ENCODE measurements around the gene ZNF629. TPM values are rescaled to one million over a fixed set of nuclear protein-coding genes. Genes with fewer than 3 reads are reported as not detected.
"Not testable (repeated sequence)": the region's sequence is repeated elsewhere in the genome, so short reads cannot be mapped to it uniquely, and the experiment has no call there.

Gene ZNF629
- total RNA-seq = 1 to 10 TPM; 2.1 to 2.3 TPM

DNA sequence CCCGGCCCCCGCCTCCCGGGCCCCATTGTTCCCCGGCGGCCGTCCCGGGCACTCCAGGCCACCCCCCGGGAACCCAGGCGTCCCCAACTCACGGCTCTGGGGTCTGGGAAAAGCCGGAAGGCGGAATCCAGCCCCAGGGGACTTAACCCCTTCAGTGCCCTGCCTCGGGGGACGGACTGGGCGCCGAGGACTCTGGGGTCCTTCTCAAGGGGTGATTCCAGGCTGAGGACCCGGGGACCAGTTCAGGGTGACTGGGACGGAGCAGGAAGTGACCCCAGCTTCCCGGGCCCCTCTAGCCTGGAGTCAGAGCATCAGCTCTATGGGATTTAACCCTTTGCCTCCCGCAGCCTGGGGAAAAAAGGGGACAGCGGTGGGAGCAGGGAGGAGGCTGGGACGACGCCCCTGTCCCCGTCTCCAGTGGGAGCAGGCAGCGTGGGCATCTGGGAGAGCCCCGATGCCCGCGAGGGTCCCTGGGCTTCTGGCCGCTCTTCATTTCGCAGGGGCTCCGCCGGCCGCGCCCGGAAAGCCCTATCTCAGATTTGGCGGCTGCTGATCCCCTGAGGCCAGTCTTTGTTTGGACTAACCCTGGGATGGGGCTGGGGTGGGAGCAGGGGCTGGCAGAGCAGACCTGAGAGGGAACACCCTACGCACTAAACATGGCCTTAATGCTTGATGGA lies at the start of gene ZNF629:
Gene ZNF629, minus strand, starts transcription at position 270 of the 677 bp plus-strand sequence. CDS start 2,723 bp downstream, outside the sequence.
- peaks cover 2% of the 10 kb centered on the region for H3K36me3 Mint-ChIP-seq (ENCODE audit: low read depth)
- CTCF ChIA-PET = interaction anchor here (0.7 kb wide), 1 partner anchor 8 kb away, joined by 3 read pairs; no protein-coding TSS in a partner anchor
- H3K27ac Mint-ChIP-seq = no peak within 1 kb of the TSS
- H3K4me3 Mint-ChIP-seq = peak within 1 kb of the TSS; percentile 82
- no peaks in the 10 kb centered on the region for H3K9me3 Mint-ChIP-seq
- no peaks in the 10 kb centered on the region for H3K27me3 Mint-ChIP-seq (ENCODE audit: low read depth)
- peaks cover 16% of the 10 kb centered on the region for H3K4me1 Mint-ChIP-seq (ENCODE audit: low read depth)
- intact Hi-C loops (cut with micrococcal nuclease) = loop anchor here (1.0 kb wide), 2 partner anchors 18 to 27 kb away; no protein-coding TSS in a partner anchor
- peak; percentile 37 for DNase-seq

DNA sequence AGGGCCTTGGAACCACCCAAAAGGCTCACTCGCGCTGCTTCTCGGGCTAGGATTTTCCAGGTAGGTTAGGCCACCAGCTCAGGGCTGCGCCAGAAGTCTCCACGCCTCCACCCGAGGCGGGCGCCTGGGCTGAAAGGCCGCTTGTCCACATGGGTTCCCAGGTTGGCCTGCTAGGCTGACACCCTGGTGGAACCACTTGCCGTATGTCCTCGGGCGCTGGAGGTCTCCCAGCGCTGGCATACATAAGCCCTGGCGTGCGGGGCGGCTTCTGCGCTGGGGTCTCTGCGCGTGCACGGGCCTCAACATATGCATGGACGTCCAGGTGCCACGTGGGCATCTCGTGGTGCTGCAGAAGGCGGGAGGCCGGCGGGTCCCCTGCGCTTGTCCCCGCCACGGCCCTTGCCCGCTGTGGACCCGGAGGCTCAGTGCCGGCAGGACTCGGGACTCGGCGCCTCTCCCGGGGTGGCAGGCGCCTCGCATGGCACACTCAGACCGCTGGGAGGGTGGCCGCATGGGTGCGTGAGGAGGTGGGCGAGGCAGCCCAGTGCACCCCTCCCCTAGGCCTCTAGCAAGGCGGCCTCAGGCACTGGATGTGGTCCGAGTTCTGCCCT lies 47.2 kb upstream of the ZNF629 start:
- Mint-ChIP-seq H3K27ac (no peak overlapping the region), H3K4me3 (no peak overlapping the region), H3K9me3 (no peaks in the 10 kb centered on the region), H3K4me1 (ENCODE audit: low read depth) (no peaks in the 10 kb centered on the region), H3K36me3 (ENCODE audit: low read depth) (no peaks in the 10 kb centered on the region), H3K27me3 (ENCODE audit: low read depth) (no peaks in the 10 kb centered on the region)
- intact Hi-C loops (cut with micrococcal nuclease) = no loop called here
- no peak for DNase-seq
- CTCF ChIA-PET = interaction anchor here (0.6 to 1.0 kb wide), 4 partner anchors 9 to 68 kb away, joined by 3 to 4 read pairs (median 3); no protein-coding TSS in a partner anchor

DNA sequence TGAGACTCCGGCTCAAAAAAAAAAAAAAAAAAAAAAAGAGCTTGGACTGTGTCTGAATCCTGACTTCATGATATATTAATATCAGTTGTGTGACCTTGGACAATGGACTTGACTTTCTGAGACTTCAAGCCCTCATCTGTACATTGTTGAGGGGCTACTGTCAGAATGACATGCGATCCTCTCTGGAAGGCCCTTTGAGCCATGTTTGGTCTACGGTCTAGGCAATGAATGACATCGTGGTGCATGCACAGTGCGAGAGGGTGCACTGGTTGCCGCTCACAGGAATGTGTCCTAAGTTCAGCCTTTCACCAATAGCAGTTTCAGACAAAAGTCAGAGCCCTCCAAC lies 43.0 kb upstream of the ZNF629 start:
- DNase-seq = no peak

DNA sequence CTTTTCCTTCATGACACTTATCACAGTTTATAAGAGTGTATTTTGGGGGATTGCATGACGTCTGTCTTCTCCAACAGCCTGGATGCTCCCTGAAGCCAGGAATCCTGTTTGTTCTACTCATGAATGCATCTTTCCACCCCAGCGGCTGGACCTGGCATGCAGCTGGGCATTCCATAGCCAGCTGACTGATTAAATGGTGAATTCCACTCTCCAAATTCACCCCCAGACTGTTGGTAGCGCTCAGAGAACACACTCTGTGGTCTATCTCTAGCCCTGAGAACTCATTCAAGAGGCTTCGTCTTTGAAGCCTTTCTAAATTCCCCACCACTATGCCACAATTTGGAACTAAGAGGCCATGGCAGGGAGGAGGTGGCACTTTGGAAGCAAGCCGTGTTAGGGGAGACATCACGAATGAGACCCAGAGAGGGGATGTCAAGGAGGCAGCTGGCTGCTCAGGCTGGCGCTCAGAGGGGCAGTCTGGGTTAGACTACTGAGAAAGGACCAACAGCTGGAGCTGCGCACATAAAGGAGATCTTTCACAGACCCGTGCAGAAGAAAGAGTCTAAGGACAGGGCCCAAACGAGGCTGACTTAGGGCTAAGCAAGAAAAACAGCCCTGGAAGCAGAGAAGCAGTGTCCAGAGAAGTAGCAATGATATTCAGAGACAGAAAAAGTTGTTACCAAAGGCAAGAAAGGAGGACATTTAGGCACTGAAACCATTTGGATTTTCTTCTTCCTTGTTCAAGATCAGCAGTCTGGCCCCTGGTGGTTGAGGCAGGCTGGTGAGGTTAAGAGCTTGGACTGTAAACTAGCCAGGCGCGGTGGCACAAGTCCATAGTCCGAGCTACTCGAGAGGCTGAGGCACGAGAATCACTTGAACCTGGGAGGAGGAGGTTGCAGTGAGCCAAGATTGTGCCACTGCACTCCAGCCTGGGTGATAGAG lies 42.4 kb upstream of the ZNF629 start:
- Mint-ChIP-seq H3K9me3 (no peaks in the 10 kb centered on the region), H3K4me3 (no peak overlapping the region), H3K27ac (no peak overlapping the region), H3K36me3 (ENCODE audit: low read depth) (no peaks in the 10 kb centered on the region), H3K4me1 (ENCODE audit: low read depth) (no peaks in the 10 kb centered on the region), H3K27me3 (ENCODE audit: low read depth) (no peaks in the 10 kb centered on the region)
- CTCF ChIA-PET = interaction anchor here (1.3 kb wide), 1 partner anchor 113 kb away, joined by 3 read pairs; no protein-coding TSS in a partner anchor
- intact Hi-C loops (cut with micrococcal nuclease) = no loop called here
- no peak for DNase-seq

More for the DNA sequence above, 43.0 kb upstream of the ZNF629 start:
- H3K4me3 Mint-ChIP-seq = no peak overlapping the region
- CTCF ChIA-PET = interaction anchor here (1.3 kb wide), 1 partner anchor 112 kb away, joined by 3 read pairs; no protein-coding TSS in a partner anchor
- intact Hi-C loops (cut with micrococcal nuclease) = no loop called here
- no peaks in the 10 kb centered on the region for H3K27me3 Mint-ChIP-seq (ENCODE audit: low read depth)
- H3K27ac Mint-ChIP-seq = no peak overlapping the region
- no peaks in the 10 kb centered on the region for H3K4me1 Mint-ChIP-seq (ENCODE audit: low read depth)
- H3K36me3 Mint-ChIP-seq (ENCODE audit: low read depth) = no peaks in the 10 kb centered on the region
- no peaks in the 10 kb centered on the region for H3K9me3 Mint-ChIP-seq

DNA sequence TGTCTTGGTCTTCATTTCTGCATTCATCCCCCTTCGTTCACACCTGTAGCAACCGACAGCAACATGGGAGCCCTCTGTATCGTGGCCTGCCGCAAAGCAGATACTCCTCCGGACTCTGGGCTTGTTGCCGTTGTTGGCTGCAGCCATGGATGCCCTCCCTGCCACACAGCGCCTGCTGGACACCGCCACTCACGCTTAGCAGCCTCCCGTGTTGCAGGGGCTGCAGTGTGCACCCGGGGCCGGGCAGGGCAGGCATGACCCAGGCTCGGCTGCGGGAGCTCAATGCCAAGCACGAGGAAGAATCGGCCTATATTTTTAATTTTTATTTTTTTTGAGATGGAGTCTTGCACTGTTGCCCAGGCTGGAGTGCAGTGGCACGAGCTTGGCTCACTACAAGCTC lies 34.9 kb upstream of the ZNF629 start:
- H3K9me3 Mint-ChIP-seq = no peaks in the 10 kb centered on the region
- DNase-seq = no peak
- no peaks in the 10 kb centered on the region for H3K36me3 Mint-ChIP-seq (ENCODE audit: low read depth)
- intact Hi-C loops (cut with micrococcal nuclease) = no loop called here
- H3K4me3 Mint-ChIP-seq = no peak overlapping the region
- CTCF ChIA-PET = no interaction called here
- H3K27me3 Mint-ChIP-seq (ENCODE audit: low read depth) = no peaks in the 10 kb centered on the region
- H3K4me1 Mint-ChIP-seq (ENCODE audit: low read depth) = no peaks in the 10 kb centered on the region
- no peak overlapping the region for H3K27ac Mint-ChIP-seq

DNA sequence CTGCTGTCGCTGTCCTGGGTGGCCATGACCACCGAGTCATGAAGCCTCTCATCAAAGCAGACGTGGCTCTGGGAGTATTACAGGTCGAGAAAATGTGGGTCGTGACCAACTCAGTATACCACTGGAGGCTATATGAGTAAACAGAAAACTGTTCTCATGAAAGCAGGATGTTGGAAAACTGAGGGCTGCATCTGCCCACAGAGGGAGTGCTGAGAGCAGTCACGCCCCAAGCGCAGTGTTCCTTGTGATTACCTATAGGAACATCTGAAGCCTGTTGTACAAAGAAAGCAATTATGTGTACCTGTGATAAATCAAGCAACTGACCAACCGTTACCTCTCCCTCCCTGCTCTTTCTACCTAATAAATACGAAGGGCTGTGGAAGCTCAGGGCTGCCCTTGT lies 34.4 kb upstream of the ZNF629 start:
- DNase-seq; H3K27ac Mint-ChIP-seq; H3K4me1 Mint-ChIP-seq (ENCODE audit: low read depth); intact Hi-C loops (cut with micrococcal nuclease); H3K4me3 Mint-ChIP-seq; H3K9me3 Mint-ChIP-seq; H3K27me3 Mint-ChIP-seq (ENCODE audit: low read depth); H3K36me3 Mint-ChIP-seq (ENCODE audit: low read depth); CTCF ChIA-PET: not testable (repeated sequence)

DNA sequence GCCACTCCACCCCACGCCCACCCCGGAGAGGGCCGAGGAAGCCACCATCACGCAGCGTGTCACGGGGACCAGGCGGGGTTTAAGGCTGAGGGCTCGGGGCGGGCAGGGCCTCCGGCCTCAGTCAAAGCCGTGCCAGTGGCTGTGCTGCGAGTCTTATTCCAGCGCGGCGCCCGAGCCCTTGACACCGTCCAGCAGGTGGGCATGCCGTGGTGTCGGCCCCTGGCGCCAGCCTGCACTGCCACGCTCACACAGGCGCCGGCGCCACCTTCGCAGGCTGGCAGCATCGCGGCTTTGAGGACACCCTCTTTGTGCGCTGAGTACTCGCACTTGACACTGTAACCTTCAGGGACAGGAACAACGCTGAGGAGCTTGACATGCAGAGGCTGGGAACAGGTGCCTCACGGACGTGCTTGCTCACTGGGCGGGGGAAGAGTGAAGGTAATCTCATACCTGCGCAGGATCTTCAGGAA lies 34.0 kb upstream of the ZNF629 start:
- Mint-ChIP-seq H3K36me3 (ENCODE audit: low read depth) (no peaks in the 10 kb centered on the region), H3K27me3 (ENCODE audit: low read depth) (no peaks in the 10 kb centered on the region), H3K4me3 (no peak overlapping the region), H3K4me1 (ENCODE audit: low read depth) (no peaks in the 10 kb centered on the region), H3K9me3 (no peaks in the 10 kb centered on the region), H3K27ac (no peak overlapping the region)
- intact Hi-C loops (cut with micrococcal nuclease) = no loop called here
- no peak for DNase-seq
- CTCF ChIA-PET = no interaction called here

DNA sequence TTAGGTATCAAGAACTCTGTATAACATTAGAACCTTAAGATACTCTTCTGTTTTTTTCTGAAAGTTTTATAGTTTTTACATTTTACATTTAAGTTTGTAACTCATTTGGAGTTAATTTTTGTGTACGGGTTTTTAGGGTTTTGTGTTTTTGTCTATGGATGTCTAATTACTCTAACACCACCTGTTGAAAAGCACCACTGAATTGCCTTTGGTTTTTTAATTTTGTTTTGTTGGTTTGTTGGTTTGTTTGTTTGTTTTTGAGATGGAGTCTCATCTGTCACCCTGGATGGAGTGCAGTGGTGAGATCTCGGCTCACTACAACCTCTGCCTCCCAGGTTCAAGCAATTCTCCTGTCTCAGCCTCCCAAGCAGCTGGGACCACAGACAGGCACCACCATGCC lies 29.8 kb upstream of the ZNF629 start:
- Mint-ChIP-seq H3K27me3 (ENCODE audit: low read depth) (no peaks in the 10 kb centered on the region), H3K4me3 (no peak overlapping the region), H3K36me3 (ENCODE audit: low read depth) (no peaks in the 10 kb centered on the region), H3K4me1 (ENCODE audit: low read depth) (peaks cover 14% of the 10 kb centered on the region), H3K27ac (no peak overlapping the region), H3K9me3 (no peaks in the 10 kb centered on the region)
- no peak for DNase-seq
- CTCF ChIA-PET = interaction anchor here (2.5 kb wide), 1 partner anchor 125 kb away, joined by 12 read pairs; no protein-coding TSS in a partner anchor
- intact Hi-C loops (cut with micrococcal nuclease) = no loop called here

DNA sequence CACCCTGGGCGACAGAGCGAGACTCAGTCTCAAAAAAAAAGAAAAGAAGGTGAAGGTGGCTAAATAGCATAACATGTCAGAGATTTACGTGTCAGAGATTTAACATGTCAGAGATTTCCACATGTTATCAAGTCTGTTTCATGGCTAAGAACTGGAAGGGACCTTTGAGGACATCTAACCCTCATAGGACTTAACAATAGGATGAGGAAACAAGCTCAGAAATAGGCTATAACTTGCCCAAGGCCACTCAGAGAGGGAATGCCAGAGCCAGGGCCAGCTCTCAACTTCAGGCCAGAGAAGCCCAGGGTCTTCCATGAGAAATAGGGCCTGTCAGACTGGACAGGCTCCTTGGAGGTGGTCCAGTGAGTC lies 26.8 kb upstream of the ZNF629 start:
- no peak for DNase-seq
- H3K27ac Mint-ChIP-seq = peak overlapping the region; percentile 38
- H3K4me3 Mint-ChIP-seq = peak overlapping the region; percentile 76
- H3K36me3 Mint-ChIP-seq (ENCODE audit: low read depth) = no peaks in the 10 kb centered on the region
- H3K4me1 Mint-ChIP-seq (ENCODE audit: low read depth) = peaks cover 14% of the 10 kb centered on the region
- no peaks in the 10 kb centered on the region for H3K27me3 Mint-ChIP-seq (ENCODE audit: low read depth)
- CTCF ChIA-PET = interaction anchor here (0.6 to 3.3 kb wide), 18 partner anchors 9 to 112 kb away, joined by 3 to 19 read pairs (median 4); no protein-coding TSS in a partner anchor
- intact Hi-C loops (cut with micrococcal nuclease) = loop anchor here (1.0 to 2.0 kb wide), 9 partner anchors 9 to 163 kb away; partner anchors contain the start of genes CFAP119, FBRS, PHKG2 and PRR14
- H3K9me3 Mint-ChIP-seq = no peaks in the 10 kb centered on the region

DNA sequence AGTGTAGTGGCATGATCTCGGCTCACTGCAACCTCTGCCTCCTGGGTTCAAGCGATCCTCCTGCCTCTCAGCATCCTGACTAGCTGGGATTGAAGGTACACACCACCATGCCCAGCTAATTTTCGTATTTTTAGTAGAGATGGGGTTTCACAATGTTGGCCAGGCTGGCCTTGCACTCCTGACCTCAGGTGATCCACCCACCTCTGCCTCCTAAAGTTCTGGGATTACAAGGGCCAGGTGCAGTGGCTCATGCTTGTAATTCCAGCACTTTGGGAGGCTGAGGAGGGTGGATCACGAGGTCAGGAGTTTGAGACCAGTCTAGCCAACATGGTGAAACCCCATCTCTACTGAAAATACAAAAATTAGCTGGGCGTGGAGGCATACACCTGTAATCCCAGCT lies 22.7 kb upstream of the ZNF629 start:
- H3K36me3 Mint-ChIP-seq (ENCODE audit: low read depth); H3K4me3 Mint-ChIP-seq; H3K27me3 Mint-ChIP-seq (ENCODE audit: low read depth); DNase-seq; H3K27ac Mint-ChIP-seq; intact Hi-C loops (cut with micrococcal nuclease); H3K9me3 Mint-ChIP-seq: not testable (repeated sequence)
- CTCF ChIA-PET = interaction anchor here (1.0 kb wide), 1 partner anchor 144 kb away, joined by 6 read pairs; no protein-coding TSS in a partner anchor
- peaks cover 26% of the 10 kb centered on the region for H3K4me1 Mint-ChIP-seq (ENCODE audit: low read depth)

DNA sequence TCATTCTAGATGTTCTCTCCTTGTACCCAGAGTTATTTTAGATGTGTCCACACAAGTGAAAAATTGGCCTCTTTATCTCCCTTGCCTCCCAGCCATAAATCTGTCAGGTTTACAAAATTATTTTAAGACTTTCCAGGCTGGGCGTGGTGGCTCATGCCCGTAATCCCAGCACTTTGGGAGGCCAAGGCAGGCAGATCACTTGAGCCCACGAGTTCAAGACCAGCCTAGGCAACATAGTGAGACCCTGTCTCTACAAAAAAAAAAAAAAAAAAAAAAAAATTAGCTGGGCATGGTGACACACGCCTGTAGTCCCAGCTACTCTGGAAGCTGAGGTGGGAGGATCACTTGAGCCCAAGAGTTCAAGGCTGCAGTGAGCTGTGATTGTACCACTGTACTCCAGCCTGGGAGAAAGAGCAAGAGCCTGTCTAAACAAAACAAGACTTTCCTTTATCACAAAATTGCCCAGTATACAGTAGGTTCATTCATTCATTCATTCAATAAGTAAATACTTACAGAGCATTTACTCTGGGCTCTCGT lies 22.0 kb upstream of the ZNF629 start:
- H3K27me3 Mint-ChIP-seq (ENCODE audit: low read depth); intact Hi-C loops (cut with micrococcal nuclease); H3K27ac Mint-ChIP-seq; H3K9me3 Mint-ChIP-seq; H3K36me3 Mint-ChIP-seq (ENCODE audit: low read depth); H3K4me3 Mint-ChIP-seq; DNase-seq: not testable (repeated sequence)
- CTCF ChIA-PET = interaction anchor here (1.0 kb wide), 2 partner anchors 133 to 145 kb away, joined by 5 to 6 read pairs; no protein-coding TSS in a partner anchor
- H3K4me1 Mint-ChIP-seq (ENCODE audit: low read depth) = peaks cover 21% of the 10 kb centered on the region

DNA sequence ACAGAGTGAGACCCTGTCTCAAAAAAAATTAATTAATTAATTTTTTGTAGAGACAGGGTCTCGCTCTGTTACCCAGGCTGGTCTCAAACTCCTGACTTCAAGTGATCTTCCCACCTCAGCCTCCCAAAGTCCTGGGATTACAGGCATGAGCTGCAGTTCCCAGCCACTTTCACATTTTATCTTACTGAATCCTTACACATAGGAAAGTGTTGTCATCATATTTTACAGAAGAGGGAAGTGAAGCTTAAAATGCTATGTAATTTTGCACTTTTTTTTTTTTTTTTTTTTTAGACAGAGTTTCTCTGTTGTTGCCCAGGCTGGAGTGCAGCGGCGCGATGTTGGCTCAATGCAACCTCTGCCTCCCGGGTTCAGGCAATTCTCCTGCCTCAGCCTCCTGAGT lies 21.1 kb upstream of the ZNF629 start:
- CTCF ChIA-PET = interaction anchor here (0.6 to 1.0 kb wide), 3 partner anchors 15 to 134 kb away, joined by 4 to 5 read pairs (median 5); partner anchors contain the start of gene SRCAP
- Mint-ChIP-seq H3K9me3 (no peaks in the 10 kb centered on the region), H3K27ac (no peak overlapping the region), H3K4me3 (no peak overlapping the region), H3K27me3 (ENCODE audit: low read depth) (no peaks in the 10 kb centered on the region), H3K36me3 (ENCODE audit: low read depth) (no peaks in the 10 kb centered on the region), H3K4me1 (ENCODE audit: low read depth) (peaks cover 19% of the 10 kb centered on the region)
- DNase-seq = no peak
- intact Hi-C loops (cut with micrococcal nuclease) = no loop called here

Measured in activated naive CD4-positive, alpha-beta T cell treated with anti-CD3 and anti-CD28 coated beads for 36 hours (primary cell).